RWPE2 (cell line): ENCODE results near the gene MMP19.
A peak's percentile ranks its signal among the peaks of the same experiment; 100 is the strongest.

ENCODE experiments used
- ATAC-seq: fragments of 200-7000 bp; cut with Tn5 transposase; 3 replicates; pipeline ENCODE4 v1.9.1; 2021; ENCODE audit warnings: low read depth
- DNase-seq: peaks from one replicate; pipeline ENCODE4 v3.0.0-alpha.2; 2020; ENCODE audit warnings: low spot score
- H3K27ac ChIP-seq: fragments of 450-650 bp; 2 replicates; pipeline ENCODE4 v1.5.1; 2017; ENCODE audit warnings: mild to moderate bottlenecking; ENCODE audit not compliant: poor library complexity, severe bottlenecking
- H3K27me3 ChIP-seq: fragments of 250-450 bp; sonication (Bioruptor Pico); 2 replicates; pipeline ENCODE4 v1.5.1; 2021; ENCODE audit warnings: mild to moderate bottlenecking, moderate library complexity; ENCODE audit not compliant: insufficient read depth, poor library complexity, severe bottlenecking
- H3K36me3 ChIP-seq: fragments of 250-450 bp; sonication (Bioruptor Pico); 2 replicates; pipeline ENCODE4 v1.5.1; 2020; ENCODE audit warnings: low read depth, mild to moderate bottlenecking, moderate library complexity
- H3K4me1 ChIP-seq: fragments of 250-450 bp; sonication (Bioruptor Pico); 2 replicates; pipeline ENCODE4 v1.5.1; 2021; ENCODE audit warnings: mild to moderate bottlenecking, moderate library complexity; ENCODE audit not compliant: insufficient read depth, poor library complexity, severe bottlenecking
- H3K4me3 ChIP-seq: fragments of 250-450 bp; sonication (Bioruptor Pico); 2 replicates; pipeline ENCODE4 v1.5.1; 2021; ENCODE audit warnings: mild to moderate bottlenecking, moderate library complexity; ENCODE audit not compliant: severe bottlenecking
- H3K9me3 ChIP-seq: fragments of 250-450 bp; sonication (Bioruptor Pico); 2 replicates; pipeline ENCODE4 v1.5.1; 2021; ENCODE audit warnings: mild to moderate bottlenecking, moderate library complexity; ENCODE audit not compliant: severe bottlenecking
- TF ChIP-seq, protein P1 (sequence below): fragments of 450-650 bp; IDR thresholded peaks from one replicate; pipeline ENCODE4 v1.5.1; 2017; ENCODE audit warnings: mild to moderate bottlenecking, moderate library complexity; ENCODE audit not compliant: poor library complexity, severe bottlenecking

The MMP19 gene

DNA sequence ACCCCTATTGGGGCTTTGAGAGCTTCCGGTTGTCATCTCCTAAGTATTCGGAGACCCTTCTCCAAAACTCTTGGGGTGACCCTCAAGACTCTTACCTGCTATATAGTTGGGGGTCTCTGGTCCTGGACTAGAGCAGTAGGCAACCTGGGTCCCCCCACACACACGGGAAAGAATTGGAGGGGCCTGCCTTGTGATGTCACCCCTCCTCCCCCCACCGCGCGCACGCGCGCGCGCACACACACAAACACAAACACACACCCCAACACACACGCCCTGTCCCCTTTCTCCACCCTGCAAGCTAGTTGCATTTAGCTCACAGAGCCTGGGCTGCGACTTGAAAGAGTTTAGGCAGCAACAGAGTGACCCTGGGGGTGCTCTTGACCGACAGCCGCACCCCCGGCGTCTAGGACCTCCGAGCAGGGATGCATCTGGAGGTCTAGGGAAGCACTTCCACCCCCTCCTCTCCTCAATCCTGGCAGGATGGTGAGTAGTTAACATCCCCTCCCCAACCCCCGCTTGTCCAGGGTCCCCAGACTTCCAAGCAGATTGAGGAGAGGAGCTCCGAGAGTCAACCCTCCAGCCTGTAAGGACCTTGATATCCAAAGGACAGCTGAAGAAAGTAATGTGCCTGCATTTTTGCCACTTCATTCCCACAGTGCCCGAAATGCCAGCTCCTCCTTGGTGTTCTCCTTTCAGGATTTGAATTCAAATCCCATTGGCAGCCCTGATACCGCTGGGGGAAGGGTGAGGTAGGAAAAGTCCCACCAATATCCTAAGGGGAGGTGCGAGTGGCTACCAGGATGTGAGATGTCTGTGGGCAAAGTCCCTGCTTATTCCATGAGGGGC, 11.9 kb downstream of the MMP19 start:
- Histone ChIP-seq H3K36me3 (peaks cover 13% of the 10 kb centered on the region), H3K4me1 (peaks cover 4% of the 10 kb centered on the region), H3K9me3 (no peaks in the 10 kb centered on the region), H3K27ac (peak overlapping the region; percentile 75), H3K27me3 (no peaks in the 10 kb centered on the region), H3K4me3 (peak overlapping the region; percentile 56)
- DNase-seq, result no peak
- ATAC-seq, result no peak
- TF ChIP-seq, protein P1, sequence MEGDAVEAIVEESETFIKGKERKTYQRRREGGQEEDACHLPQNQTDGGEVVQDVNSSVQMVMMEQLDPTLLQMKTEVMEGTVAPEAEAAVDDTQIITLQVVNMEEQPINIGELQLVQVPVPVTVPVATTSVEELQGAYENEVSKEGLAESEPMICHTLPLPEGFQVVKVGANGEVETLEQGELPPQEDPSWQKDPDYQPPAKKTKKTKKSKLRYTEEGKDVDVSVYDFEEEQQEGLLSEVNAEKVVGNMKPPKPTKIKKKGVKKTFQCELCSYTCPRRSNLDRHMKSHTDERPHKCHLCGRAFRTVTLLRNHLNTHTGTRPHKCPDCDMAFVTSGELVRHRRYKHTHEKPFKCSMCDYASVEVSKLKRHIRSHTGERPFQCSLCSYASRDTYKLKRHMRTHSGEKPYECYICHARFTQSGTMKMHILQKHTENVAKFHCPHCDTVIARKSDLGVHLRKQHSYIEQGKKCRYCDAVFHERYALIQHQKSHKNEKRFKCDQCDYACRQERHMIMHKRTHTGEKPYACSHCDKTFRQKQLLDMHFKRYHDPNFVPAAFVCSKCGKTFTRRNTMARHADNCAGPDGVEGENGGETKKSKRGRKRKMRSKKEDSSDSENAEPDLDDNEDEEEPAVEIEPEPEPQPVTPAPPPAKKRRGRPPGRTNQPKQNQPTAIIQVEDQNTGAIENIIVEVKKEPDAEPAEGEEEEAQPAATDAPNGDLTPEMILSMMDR, result no peak

DNA sequence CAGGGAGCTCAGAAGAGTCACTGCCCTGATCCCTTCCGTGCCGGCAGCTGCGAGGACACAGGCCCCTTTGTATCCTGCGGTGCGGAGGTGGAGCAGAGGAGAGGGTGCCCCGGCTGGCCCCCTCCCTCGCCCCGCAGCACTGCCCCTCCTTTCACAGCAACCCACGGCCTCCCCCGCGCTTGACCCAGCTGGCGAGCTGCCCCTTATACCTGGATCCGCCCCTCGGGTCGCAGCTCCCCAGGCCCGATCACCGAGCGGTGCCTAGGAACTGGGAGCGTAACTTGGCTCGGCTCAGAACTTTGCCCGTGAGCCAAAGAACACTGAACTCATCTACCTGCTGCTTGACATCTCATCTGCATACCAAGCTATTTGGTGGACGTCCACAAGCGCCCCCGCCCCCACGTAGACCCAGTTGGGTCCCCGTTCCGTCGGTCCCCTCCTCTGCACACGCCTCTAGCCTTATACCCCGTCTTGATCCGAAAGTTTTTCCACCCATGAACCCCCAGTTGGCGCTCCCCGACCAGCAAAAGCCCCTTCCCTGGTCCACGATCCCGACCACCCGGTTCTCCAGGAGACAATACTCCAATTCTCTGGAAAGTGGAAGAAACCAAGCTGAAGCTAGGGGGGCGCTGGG, 12.7 kb downstream of the MMP19 start:
- peak overlapping the region; percentile 75 for H3K27ac ChIP-seq
- ATAC-seq (peak; percentile 38), DNase-seq (no peak)
- TF ChIP-seq, protein P1, result no peak
- H3K9me3 ChIP-seq, result no peaks in the 10 kb centered on the region
- peaks cover 4% of the 10 kb centered on the region for H3K4me1 ChIP-seq
- H3K36me3 ChIP-seq, result peaks cover 13% of the 10 kb centered on the region
- H3K4me3 ChIP-seq, result peak overlapping the region; percentile 56
- no peaks in the 10 kb centered on the region for H3K27me3 ChIP-seq

DNA sequence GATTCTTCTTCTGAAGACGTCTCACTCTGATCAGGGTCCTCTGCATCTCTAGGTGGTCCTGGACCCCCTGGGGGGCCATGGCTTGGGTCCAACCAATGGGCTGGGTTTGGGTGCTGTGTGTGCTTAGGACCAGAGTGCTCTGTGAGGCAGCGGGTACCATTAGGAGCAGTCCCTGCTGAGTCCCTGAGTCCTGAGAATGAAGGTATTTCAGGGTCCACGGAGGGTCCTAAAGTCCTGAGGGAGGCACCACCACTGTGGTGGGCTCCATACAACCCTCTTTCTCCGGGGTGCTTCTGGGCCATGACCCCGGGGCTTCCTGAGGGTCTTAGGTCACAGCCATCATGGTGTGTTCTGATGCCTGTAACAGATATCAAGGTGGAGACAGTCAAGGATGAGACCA, 14.4 kb downstream of the MMP19 start:
- peaks cover 24% of the 10 kb centered on the region for H3K36me3 ChIP-seq
- H3K9me3 ChIP-seq, result no peaks in the 10 kb centered on the region
- no peaks in the 10 kb centered on the region for H3K27me3 ChIP-seq
- peaks cover 4% of the 10 kb centered on the region for H3K4me1 ChIP-seq
- TF ChIP-seq, protein P1, result no peak
- ATAC-seq (no peak), DNase-seq (no peak)
- peak overlapping the region; percentile 56 for H3K4me3 ChIP-seq
- H3K27ac ChIP-seq, result peak overlapping the region; percentile 75

DNA sequence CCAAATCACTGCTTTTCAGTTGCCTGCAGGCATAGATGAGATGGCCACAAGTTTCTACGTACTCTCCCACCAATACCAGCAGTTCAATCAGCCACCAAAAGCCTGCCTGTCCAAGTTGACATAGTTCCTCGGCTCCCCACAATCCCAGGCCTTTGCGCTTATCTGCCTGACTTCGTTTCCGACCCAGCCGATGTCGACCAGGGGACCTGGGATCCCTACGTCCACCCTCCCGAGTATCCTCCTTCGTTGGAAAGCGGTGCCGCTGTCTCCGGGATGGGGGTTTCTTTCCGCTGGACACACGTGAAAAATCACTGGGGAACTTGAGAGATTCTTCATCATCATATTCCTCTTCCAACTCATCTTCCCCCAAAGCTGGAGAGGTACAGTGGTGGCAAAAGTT, 14.9 kb downstream of the MMP19 start:
- Histone ChIP-seq H3K27me3 (no peaks in the 10 kb centered on the region), H3K9me3 (no peaks in the 10 kb centered on the region), H3K4me1 (peaks cover 4% of the 10 kb centered on the region), H3K27ac (no peak overlapping the region), H3K36me3 (peaks cover 30% of the 10 kb centered on the region), H3K4me3 (no peak overlapping the region)
- TF ChIP-seq, protein P1, result no peak
- ATAC-seq (no peak), DNase-seq (no peak)
